IMR-90 (cell line): ENCODE data around the gene LHFPL3. TPM values are rescaled to one million over a fixed set of nuclear protein-coding genes. Genes with fewer than 3 reads are reported as not detected.

Experiments
- ATAC-seq: fragments of 200-7000 bp; cut with Tn5 transposase; 2 replicates; pipeline ENCODE4 v1.9.1; 2020; ENCODE audit warnings: low read depth, mild to moderate bottlenecking, moderate library complexity
- BruUV-seq: library from RNA; stranded (reverse); fragments of 400-500 nt; replicated peaks from 2 replicates; lab custom pipeline; 2021; lab: Mats Ljungman, UMichigan
- CTCF ChIA-PET: fragments of 300-600 bp; formaldehyde crosslinking; extraction: SDS; loops from one replicate; lab custom pipeline; 2021; ENCODE audit warnings: antibody characterized with exemption; lab: Yijun Ruan, JAX
- POLR2A ChIA-PET: fragments of 300-600 bp; sonication (Branson Sonifier 250); formaldehyde crosslinking; loops from one replicate; lab custom pipeline; 2022; ENCODE audit warnings: antibody characterized with exemption; ENCODE audit not compliant: unreplicated experiment; lab: Charles Lee
- DNase-seq: peaks from one replicate; pipeline ENCODE4 v3.0.0; 2013
- H2AFZ ChIP-seq: replicated peaks from 2 replicates; pipeline ENCODE3; 2013; ENCODE audit warnings: low read length, mild to moderate bottlenecking; ENCODE audit not compliant: poor library complexity
- H2AK5ac ChIP-seq: 2 replicates; pipeline ENCODE4 v1.6.1; 2013; ENCODE audit warnings: low read depth, low read length, inconsistent platforms
- H2AK9ac ChIP-seq: replicated peaks from 2 replicates; pipeline ENCODE3; 2013; ENCODE audit warnings: mild to moderate bottlenecking, low read depth, low read length, moderate library complexity; ENCODE audit not compliant: poor library complexity
- H2BK120ac ChIP-seq: 2 replicates; pipeline ENCODE4 v1.6.1; 2013; ENCODE audit warnings: low read depth, low read length, inconsistent platforms
- H2BK15ac ChIP-seq: 3 replicates; pipeline ENCODE4 v1.6.1; 2013; ENCODE audit warnings: low read depth, low read length, inconsistent platforms
- H2BK20ac ChIP-seq: 2 replicates; pipeline ENCODE4 v1.6.1; 2013; ENCODE audit warnings: low read depth, mild to moderate bottlenecking, inconsistent platforms, low read length, moderate library complexity
- H2BK5ac ChIP-seq: 2 replicates; pipeline ENCODE4 v1.6.1; 2013; ENCODE audit warnings: mild to moderate bottlenecking, low read depth, low read length, inconsistent platforms; ENCODE audit not compliant: poor library complexity, severe bottlenecking
- H3K14ac ChIP-seq: replicated peaks from 2 replicates; pipeline ENCODE4 v1.6.1; 2013; ENCODE audit warnings: low read depth, low read length, inconsistent platforms
- H3K18ac ChIP-seq: 2 replicates; pipeline ENCODE4 v1.6.1; 2013; ENCODE audit warnings: low read depth, low read length, control low read depth
- H3K23ac ChIP-seq: 2 replicates; pipeline ENCODE4 v1.6.1; 2013; ENCODE audit warnings: low read depth, low read length, inconsistent platforms
- H3K27ac ChIP-seq: 2 replicates; pipeline ENCODE4 v1.5.1; 2013; ENCODE audit warnings: mild to moderate bottlenecking, control low read depth, low read length; ENCODE audit not compliant: insufficient read depth
- H3K27me3 ChIP-seq: 2 replicates; pipeline ENCODE4 v1.6.1; 2013; ENCODE audit warnings: low read length; ENCODE audit not compliant: control insufficient read depth, insufficient read depth
- H3K36me3 ChIP-seq: 2 replicates; pipeline ENCODE4 v1.6.1; 2013; ENCODE audit warnings: low read length, mixed read lengths; ENCODE audit not compliant: control insufficient read depth, insufficient read depth
- H3K4ac ChIP-seq: 2 replicates; pipeline ENCODE4 v1.6.1; 2013; ENCODE audit warnings: low read depth, low read length, inconsistent platforms
- H3K4me1 ChIP-seq: 2 replicates; pipeline ENCODE4 v1.6.1; 2013; ENCODE audit warnings: low read length, mixed read lengths; ENCODE audit not compliant: control insufficient read depth, insufficient read depth
- H3K4me2 ChIP-seq: 2 replicates; pipeline ENCODE4 v1.6.1; 2013; ENCODE audit warnings: low read depth, mild to moderate bottlenecking, control low read depth, low read length, moderate library complexity
- H3K4me3 ChIP-seq: 2 replicates; pipeline ENCODE4 v1.5.1; 2013; ENCODE audit warnings: low read depth, mild to moderate bottlenecking, control low read depth, low read length, moderate library complexity; ENCODE audit not compliant: insufficient read depth
- H3K56ac ChIP-seq: 2 replicates; pipeline ENCODE4 v1.6.1; 2013; ENCODE audit warnings: low read length, inconsistent platforms; ENCODE audit not compliant: insufficient read depth; ENCODE audit errors: extremely low read depth
- H3K79me1 ChIP-seq, 2 experiments: 2 replicates each; pipeline ENCODE4 v1.6.1; 2013; ENCODE audit warnings: low read length in 2 of 2, inconsistent platforms in 1 of 2, low read depth in 1 of 2
- H3K9ac ChIP-seq: 2 replicates; pipeline ENCODE4 v1.6.1; 2013; ENCODE audit warnings: low read depth, low read length, control low read depth
- H3K9me1 ChIP-seq: 2 replicates; pipeline ENCODE4 v1.6.1; 2013; ENCODE audit warnings: low read length, inconsistent platforms; ENCODE audit not compliant: insufficient read depth
- H3K9me3 ChIP-seq: 2 replicates; pipeline ENCODE4 v1.6.1; 2013; ENCODE audit warnings: low read length; ENCODE audit not compliant: control insufficient read depth, insufficient read depth
- H4K20me1 ChIP-seq: 2 replicates; pipeline ENCODE4 v1.6.1; 2013; ENCODE audit warnings: low read length, inconsistent platforms; ENCODE audit not compliant: insufficient read depth
- H4K5ac ChIP-seq: 2 replicates; pipeline ENCODE4 v1.6.1; 2013; ENCODE audit warnings: mild to moderate bottlenecking, low read depth, low read length, control low read depth
- H4K8ac ChIP-seq, 2 experiments: 2 replicates each; pipeline ENCODE4 v1.6.1; 2013; ENCODE audit warnings: low read depth in 2 of 2, low read length in 2 of 2, control low read depth in 1 of 2, inconsistent platforms in 1 of 2
- H4K91ac ChIP-seq: 2 replicates; pipeline ENCODE4 v1.6.1; 2013; ENCODE audit warnings: low read depth, low read length, inconsistent platforms; ENCODE audit not compliant: insufficient read depth
- BHLHE40 ChIP-seq: fragments of 150-350 bp; IDR thresholded peaks from 2 replicates; pipeline ENCODE4 v1.6.1; 2016; ENCODE audit warnings: mild to moderate bottlenecking, low read depth, low read length
- CHD1 ChIP-seq: IDR thresholded peaks from 2 replicates; pipeline ENCODE4 v1.6.1; 2012; ENCODE audit warnings: low read depth, low read length, improper control_type of control experiment
- FOS ChIP-seq: fragments of 150-350 bp; IDR thresholded peaks from 2 replicates; pipeline ENCODE4 v1.6.1; 2016; ENCODE audit warnings: low read depth, low read length
- MAFK ChIP-seq: IDR thresholded peaks from 2 replicates; pipeline ENCODE4 v1.6.1; 2012; ENCODE audit warnings: low read depth, low read length, improper control_type of control experiment
- MAZ ChIP-seq: IDR thresholded peaks from 2 replicates; pipeline ENCODE4 v1.6.1; 2012; ENCODE audit warnings: low read depth, mild to moderate bottlenecking, low read length, improper control_type of control experiment, moderate library complexity, borderline replicate concordance
- MXI1 ChIP-seq: IDR thresholded peaks from 2 replicates; pipeline ENCODE4 v1.6.1; 2012; ENCODE audit warnings: low read depth, mild to moderate bottlenecking, low read length, moderate library complexity, borderline replicate concordance
- POLR2A ChIP-seq: IDR thresholded peaks from 2 replicates; pipeline ENCODE4 v1.6.1; 2012; ENCODE audit warnings: mild to moderate bottlenecking, low read depth, low read length
- RCOR1 ChIP-seq: IDR thresholded peaks from 2 replicates; pipeline ENCODE4 v1.6.1; 2012; ENCODE audit warnings: mild to moderate bottlenecking, low read length, improper control_type of control experiment; ENCODE audit not compliant: insufficient replicate concordance
- RFX5 ChIP-seq: IDR thresholded peaks from 2 replicates; pipeline ENCODE4 v1.8.0; 2012; ENCODE audit warnings: low read depth, mild to moderate bottlenecking, low read length, moderate library complexity
- SMC3 ChIP-seq: fragments of 150-350 bp; IDR thresholded peaks from 2 replicates; pipeline ENCODE4 v1.6.1; 2016; ENCODE audit warnings: low read depth, mild to moderate bottlenecking, antibody characterized with exemption, low read length, moderate library complexity
- WGBS, 2 experiments: methylation state at CpG; one replicate each; pipeline versions ENCODE4 v1.1.5 to v1.1.7; 2013; ENCODE audit warnings: missing lambda C conversion rate in 2 of 2; ENCODE audit not compliant: insufficient read length in 1 of 2; ENCODE audit errors: extremely low coverage in 2 of 2; 5-methylcytosine and 5-hydroxymethylcytosine counted together
- dilution Hi-C: fragments of 300-500 bp; cut with HindIII; formaldehyde crosslinking; loops from one replicate; pipeline ENCODE4 v1.14.3; 2018; ENCODE audit warnings: low sequenced_read_pairs; ENCODE audit not compliant: unreplicated experiment
- in situ Hi-C: fragments of 300-500 bp; cut with MboI; formaldehyde crosslinking; loops from 3 replicates; pipeline ENCODE4 v1.14.3; 2019; ENCODE audit warnings: low sequenced_read_pairs, inconsistent platforms, mixed read lengths
- intact Hi-C: fragments of 100-400 bp; cut with micrococcal nuclease; formaldehyde crosslinking; loops from 2 replicates; pipeline ENCODE4 v1.10.0; 2022
- polyA plus RNA-seq, 3 experiments: library from polyadenylated mRNA; depleted of rRNA; stranded (reverse); fragments of >200 nt; gene quantifications; 2 replicates each; pipeline ENCODE4 v1.2.3, GENCODE V29; 2012; ENCODE audit warnings: low replicate concordance in 1 of 3
- total RNA-seq: library from RNA; depleted of rRNA; stranded (reverse); fragments of >200 nt; gene quantifications from 2 replicates; pipeline ENCODE4 v1.2.3, GENCODE V29; 2012
- TF ChIP-seq, protein P1 (sequence below): fragments of 150-350 bp; IDR thresholded peaks from 2 replicates; pipeline ENCODE4 v1.6.1; 2016; ENCODE audit warnings: low read depth, mild to moderate bottlenecking, low read length, moderate library complexity, borderline replicate concordance
- TF ChIP-seq, protein P2 (sequence below): conservative IDR thresholded peaks from 2 replicates; pipeline ENCODE4 v1.5.1; 2012; ENCODE audit warnings: mild to moderate bottlenecking, low read depth, low read length, improper control_type of control experiment

Gene LHFPL3
- total and polyA plus RNA-seq, 2 of the 4 experiments (the other 2 are of a cell fraction) = not detected

DNA sequence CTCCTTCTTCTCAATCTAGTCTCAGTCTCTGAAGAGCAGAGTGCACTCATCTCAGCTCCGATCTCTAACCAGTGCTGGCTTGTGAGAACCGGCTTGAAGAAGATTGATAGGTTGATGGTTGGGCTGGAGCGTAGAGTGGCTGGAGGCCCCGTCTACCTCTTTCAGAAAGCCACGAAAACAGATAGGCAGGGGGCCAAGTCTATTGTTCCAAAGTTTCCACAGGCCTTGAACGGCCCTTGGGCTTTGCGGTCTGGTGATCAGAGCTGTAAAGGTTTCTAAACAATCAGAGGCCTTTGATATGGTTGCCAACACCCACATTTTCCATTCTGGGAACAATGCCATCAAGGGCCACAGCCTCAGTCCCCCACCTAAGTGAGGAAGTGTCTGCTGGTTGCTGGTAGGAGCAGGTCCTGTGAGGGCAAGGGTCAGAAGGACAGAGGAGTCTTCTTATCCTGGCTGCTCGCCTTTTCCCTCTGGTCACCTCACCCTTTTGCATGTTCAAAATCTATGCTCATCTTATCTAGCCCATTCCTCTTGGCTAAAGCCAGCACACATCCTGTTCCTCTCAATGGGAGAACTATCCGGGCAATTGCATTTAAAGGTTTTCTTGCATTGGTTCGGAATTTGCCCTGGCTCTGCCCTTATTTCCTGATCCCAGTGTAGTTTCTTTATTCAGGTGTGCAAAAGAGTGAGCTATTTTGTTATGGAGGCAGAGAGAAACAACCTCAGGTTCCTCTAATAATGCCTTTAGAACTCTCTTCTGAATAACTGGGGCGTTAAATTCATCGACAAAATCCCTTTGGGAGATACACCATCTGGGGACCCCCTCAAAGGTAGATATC lies 615.3 kb downstream of the LHFPL3 start:
- Histone ChIP-seq H2BK120ac (peak overlapping the region; percentile 60; the same call in 1 of the 2 replicates), H3K23ac (0 out of 2 replicates have a peak overlapping the region, but pooled peaks have one; percentile 23), H4K20me1 (no peaks in the 10 kb centered on the region), H4K5ac (no peak overlapping the region), H4K91ac (peak overlapping the region; percentile 21; the same call in 1 of the 2 replicates), H3K27me3 (no peaks in the 10 kb centered on the region), H3K9me3 (no peaks in the 10 kb centered on the region), H3K79me1 (no peaks in the 10 kb centered on the region), H2AK9ac (no peak overlapping the region), H3K14ac (peak overlapping the region; percentile 29; the same call in 1 of the 2 replicates), H3K9ac (no peak overlapping the region), H2BK15ac (peak overlapping the region; percentile 38; the same call in 1 of the 3 replicates), H3K4ac (peak overlapping the region; percentile 49), H3K4me2 (no peak overlapping the region), H3K4me3 (no peak overlapping the region), H2BK20ac (peak overlapping the region; percentile 27; the same call in 1 of the 2 replicates), H4K8ac (peak overlapping the region; percentile 43 to 72; a peak in 3 of 4 replicates), H2BK5ac (no peak overlapping the region), H3K4me1 (peaks cover 6% of the 10 kb centered on the region), H3K56ac (no peak overlapping the region), H3K18ac (no peak overlapping the region), H3K36me3 (no peaks in the 10 kb centered on the region), H2AFZ (peak overlapping the region; percentile 64), H3K27ac (no peak overlapping the region), H3K9me1 (peaks cover 9% of the 10 kb centered on the region; the same call in 1 of the 2 replicates), H2AK5ac (peak overlapping the region; percentile 65)
- intact Hi-C loops = loop anchor here (2.0 kb wide), 1 partner anchor 69 kb away; no protein-coding TSS in a partner anchor
- POLR2A ChIA-PET = no interaction called here
- DNase-seq = no peak
- TF ChIP-seq BHLHE40 = no peak
- TF ChIP-seq RCOR1 = no peak
- no peak for TF ChIP-seq POLR2A
- TF ChIP-seq MAZ = no peak
- TF ChIP-seq CHD1 = no peak
- no peak for TF ChIP-seq FOS
- TF ChIP-seq, protein P1, sequence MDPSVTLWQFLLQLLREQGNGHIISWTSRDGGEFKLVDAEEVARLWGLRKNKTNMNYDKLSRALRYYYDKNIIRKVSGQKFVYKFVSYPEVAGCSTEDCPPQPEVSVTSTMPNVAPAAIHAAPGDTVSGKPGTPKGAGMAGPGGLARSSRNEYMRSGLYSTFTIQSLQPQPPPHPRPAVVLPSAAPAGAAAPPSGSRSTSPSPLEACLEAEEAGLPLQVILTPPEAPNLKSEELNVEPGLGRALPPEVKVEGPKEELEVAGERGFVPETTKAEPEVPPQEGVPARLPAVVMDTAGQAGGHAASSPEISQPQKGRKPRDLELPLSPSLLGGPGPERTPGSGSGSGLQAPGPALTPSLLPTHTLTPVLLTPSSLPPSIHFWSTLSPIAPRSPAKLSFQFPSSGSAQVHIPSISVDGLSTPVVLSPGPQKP = no peak
- TF ChIP-seq MAFK = no peak
- TF ChIP-seq MXI1 = no peak
- TF ChIP-seq SMC3 = no peak
- TF ChIP-seq, protein P2, sequence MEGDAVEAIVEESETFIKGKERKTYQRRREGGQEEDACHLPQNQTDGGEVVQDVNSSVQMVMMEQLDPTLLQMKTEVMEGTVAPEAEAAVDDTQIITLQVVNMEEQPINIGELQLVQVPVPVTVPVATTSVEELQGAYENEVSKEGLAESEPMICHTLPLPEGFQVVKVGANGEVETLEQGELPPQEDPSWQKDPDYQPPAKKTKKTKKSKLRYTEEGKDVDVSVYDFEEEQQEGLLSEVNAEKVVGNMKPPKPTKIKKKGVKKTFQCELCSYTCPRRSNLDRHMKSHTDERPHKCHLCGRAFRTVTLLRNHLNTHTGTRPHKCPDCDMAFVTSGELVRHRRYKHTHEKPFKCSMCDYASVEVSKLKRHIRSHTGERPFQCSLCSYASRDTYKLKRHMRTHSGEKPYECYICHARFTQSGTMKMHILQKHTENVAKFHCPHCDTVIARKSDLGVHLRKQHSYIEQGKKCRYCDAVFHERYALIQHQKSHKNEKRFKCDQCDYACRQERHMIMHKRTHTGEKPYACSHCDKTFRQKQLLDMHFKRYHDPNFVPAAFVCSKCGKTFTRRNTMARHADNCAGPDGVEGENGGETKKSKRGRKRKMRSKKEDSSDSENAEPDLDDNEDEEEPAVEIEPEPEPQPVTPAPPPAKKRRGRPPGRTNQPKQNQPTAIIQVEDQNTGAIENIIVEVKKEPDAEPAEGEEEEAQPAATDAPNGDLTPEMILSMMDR = no peak
- TF ChIP-seq RFX5 = no peak
- ATAC-seq = no peak
- in situ Hi-C loops = no loop called here
- WGBS, 2 experiments = 0% methylated on average over 1 of the region's 12 CpGs; no CpG with 5 or more reads in 1 of the 2 experiments
- dilution Hi-C loops = no loop called here
- CTCF ChIA-PET = no interaction called here
- BruUV-seq = no TSS peak
